SK-N-SH (cell line): ENCODE data around the gene CFAP221.

Experiments used
- EZH2phosphoT487 ChIP-seq: fragments of 200-600 bp; sonication (generic); IDR thresholded peaks from 2 replicates; pipeline ENCODE4 v1.6.1; 2017; ENCODE audit warnings: low read depth, mixed run types, mild to moderate bottlenecking, antibody characterized with exemption, moderate library complexity, borderline replicate concordance
- FOXJ3 ChIP-seq: sonication (generic); formaldehyde crosslinking; IDR thresholded peaks from 2 replicates; pipeline ENCODE4 v1.5.1; 2020; ENCODE audit warnings: mild to moderate bottlenecking, missing genetic modification reagents
- FOXM1 ChIP-seq: IDR thresholded peaks from 2 replicates; pipeline ENCODE4 v1.4.0; 2012; ENCODE audit warnings: low read depth, mild to moderate bottlenecking
- POLR2AphosphoS5 ChIP-seq: IDR thresholded peaks from 2 replicates; pipeline ENCODE4 v1.6.1; 2012; ENCODE audit warnings: low read depth, low read length
- RAD21 ChIP-seq: IDR thresholded peaks from 2 replicates; pipeline ENCODE4 v1.6.1; 2012; ENCODE audit warnings: mild to moderate bottlenecking, low read length
- REST ChIP-seq: IDR thresholded peaks from 2 replicates; pipeline ENCODE4 v1.6.1; 2012; ENCODE audit warnings: mild to moderate bottlenecking, low read depth, low read length, moderate library complexity
- SIN3A ChIP-seq: IDR thresholded peaks from 2 replicates; pipeline ENCODE4 v1.6.1; 2012; ENCODE audit warnings: low read depth, mild to moderate bottlenecking, low read length, moderate library complexity, borderline replicate concordance
- SMC3 ChIP-seq: IDR thresholded peaks from 2 replicates; pipeline ENCODE4 v1.6.1; 2012; ENCODE audit warnings: low read depth, low read length, improper control_type of control experiment
- TAF1 ChIP-seq: IDR thresholded peaks from 2 replicates; pipeline ENCODE4 v1.6.1; 2012; ENCODE audit warnings: low read depth, mild to moderate bottlenecking, low read length, moderate library complexity, borderline replicate concordance
- TEAD4 ChIP-seq: IDR thresholded peaks from 2 replicates; pipeline ENCODE4 v1.4.0; 2012; ENCODE audit warnings: mild to moderate bottlenecking, borderline replicate concordance; ENCODE audit not compliant: insufficient read depth
- TF ChIP-seq, protein P1 (sequence below): fragments of 200-600 bp; sonication (generic); IDR thresholded peaks from 2 replicates; pipeline ENCODE4 v1.6.1; 2017; ENCODE audit warnings: antibody characterized with exemption, mild to moderate bottlenecking, moderate library complexity
- TF ChIP-seq, protein P2 (sequence below): IDR thresholded peaks from 2 replicates; pipeline ENCODE4 v1.4.0; 2012; ENCODE audit warnings: low read depth

DNA sequence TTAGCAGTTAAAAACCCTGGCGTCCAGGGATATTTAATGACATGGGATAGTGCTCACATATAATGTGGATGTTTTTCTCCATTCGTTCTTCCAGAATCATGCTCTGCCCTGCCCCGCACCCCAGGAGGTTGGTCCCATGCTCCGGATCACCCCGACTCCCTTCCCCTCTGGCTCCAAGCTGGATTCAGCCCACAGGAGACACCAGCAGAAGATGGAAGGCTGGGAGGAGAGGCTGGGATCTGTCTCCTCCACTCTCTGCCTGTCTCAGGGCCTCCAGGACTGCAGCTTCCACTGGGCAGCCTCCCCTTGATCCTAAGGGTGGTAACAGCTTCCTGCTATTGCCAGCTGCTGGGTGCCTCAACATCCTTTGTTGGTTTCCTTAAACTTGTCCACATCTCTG, 159.3 kb downstream of the CFAP221 start:
- TF ChIP-seq, protein P1, sequence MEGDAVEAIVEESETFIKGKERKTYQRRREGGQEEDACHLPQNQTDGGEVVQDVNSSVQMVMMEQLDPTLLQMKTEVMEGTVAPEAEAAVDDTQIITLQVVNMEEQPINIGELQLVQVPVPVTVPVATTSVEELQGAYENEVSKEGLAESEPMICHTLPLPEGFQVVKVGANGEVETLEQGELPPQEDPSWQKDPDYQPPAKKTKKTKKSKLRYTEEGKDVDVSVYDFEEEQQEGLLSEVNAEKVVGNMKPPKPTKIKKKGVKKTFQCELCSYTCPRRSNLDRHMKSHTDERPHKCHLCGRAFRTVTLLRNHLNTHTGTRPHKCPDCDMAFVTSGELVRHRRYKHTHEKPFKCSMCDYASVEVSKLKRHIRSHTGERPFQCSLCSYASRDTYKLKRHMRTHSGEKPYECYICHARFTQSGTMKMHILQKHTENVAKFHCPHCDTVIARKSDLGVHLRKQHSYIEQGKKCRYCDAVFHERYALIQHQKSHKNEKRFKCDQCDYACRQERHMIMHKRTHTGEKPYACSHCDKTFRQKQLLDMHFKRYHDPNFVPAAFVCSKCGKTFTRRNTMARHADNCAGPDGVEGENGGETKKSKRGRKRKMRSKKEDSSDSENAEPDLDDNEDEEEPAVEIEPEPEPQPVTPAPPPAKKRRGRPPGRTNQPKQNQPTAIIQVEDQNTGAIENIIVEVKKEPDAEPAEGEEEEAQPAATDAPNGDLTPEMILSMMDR, result no peak
- no peak for TF ChIP-seq POLR2AphosphoS5
- TF ChIP-seq FOXM1, result no peak
- no peak for TF ChIP-seq TAF1
- no peak for TF ChIP-seq REST
- TF ChIP-seq TEAD4, result no peak
- no peak for TF ChIP-seq EZH2phosphoT487
- no peak for TF ChIP-seq SIN3A
- TF ChIP-seq FOXJ3, result no peak
- TF ChIP-seq, protein P2, sequence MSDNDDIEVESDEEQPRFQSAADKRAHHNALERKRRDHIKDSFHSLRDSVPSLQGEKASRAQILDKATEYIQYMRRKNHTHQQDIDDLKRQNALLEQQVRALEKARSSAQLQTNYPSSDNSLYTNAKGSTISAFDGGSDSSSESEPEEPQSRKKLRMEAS, result no peak
- no peak for TF ChIP-seq RAD21
- TF ChIP-seq SMC3, result no peak
